NCI-H446 treated with DMSO at 0.1 percent for 48 hours (cell line): ENCODE data around the gene PKP2.
"Not testable (repeated sequence)": the region's sequence is repeated elsewhere in the genome, so short reads cannot be mapped to it uniquely, and the experiment has no call there.

Experiments
- DNase-seq: peaks from one replicate; lab custom pipeline; 2025; lab: John Stamatoyannopoulos, UW

Gene PKP2

DNA sequence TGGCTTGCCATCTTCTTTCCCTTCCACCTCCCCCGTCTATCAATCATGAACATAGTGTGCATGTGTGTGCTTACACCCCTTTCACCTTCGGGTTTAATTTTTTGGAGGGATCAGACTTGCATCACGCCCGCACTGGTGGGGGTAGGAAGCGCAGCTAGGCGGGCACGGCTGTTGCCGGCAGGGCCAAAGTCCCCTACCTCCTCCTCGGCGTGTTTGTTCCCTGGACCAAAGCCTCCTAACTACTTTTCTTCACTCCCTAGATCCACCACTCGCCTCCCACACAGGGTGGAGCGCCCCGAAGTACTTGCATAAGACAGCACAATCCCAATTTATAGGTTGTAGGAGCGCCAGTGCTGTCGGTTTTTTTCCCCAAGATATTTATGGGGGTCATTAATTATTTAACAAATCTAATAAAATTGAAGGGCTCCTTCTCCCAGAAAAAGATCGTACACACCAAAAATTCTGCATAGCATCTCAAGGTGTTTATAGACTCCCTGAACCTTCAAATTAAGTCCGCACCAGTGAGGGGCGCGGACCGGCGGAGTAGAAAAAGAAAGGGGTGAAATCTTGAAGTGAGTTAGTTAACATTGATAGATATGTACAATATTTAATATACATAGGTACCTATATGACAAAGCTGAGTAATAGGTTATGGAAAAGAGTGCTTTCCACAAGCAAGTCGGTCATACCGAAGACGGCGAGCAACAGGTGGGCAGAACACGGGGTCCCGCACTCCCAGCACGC, 717 bp downstream of the PKP2 start:
- no peak for DNase-seq

DNA sequence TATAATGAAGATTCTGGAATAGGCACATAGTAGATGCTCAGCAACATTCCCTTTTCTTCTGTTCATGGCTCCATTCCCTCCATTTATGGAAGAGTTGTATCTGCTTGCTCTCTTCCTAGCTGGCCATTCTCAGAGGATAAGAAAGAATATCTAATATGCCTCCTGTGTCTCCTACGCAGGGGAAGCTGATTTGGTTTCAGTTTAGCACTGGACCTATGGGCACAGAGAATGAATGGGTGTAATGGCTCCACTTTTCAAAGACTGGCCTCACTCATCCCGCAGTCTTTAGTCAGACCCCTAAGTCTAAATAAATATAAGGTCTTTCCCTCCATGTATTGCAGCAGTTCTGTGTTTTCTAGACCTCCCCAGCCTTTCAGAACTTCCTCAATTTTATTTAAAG, 2.0 kb downstream of the PKP2 start:
- DNase-seq: no peak

DNA sequence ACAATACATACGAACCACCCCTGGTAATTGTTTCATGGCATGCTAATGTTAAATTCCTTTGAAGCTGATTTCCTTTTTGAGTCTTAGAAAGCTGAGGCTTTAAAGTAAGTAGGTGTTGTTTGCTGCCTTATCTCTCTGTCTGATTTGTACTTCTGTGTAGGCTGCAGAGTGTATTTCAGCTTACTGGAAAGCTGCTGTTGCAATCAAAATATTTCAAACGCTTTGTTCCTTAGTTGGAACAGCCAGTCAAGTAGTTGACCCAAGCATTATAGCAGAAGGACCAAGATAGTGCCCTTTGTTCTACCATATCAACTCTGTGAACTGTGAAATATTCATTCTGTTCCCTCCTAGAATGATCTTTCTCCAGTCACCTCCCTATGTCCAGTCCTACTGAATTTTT, 3.1 kb downstream of the PKP2 start:
- DNase-seq: no peak

DNA sequence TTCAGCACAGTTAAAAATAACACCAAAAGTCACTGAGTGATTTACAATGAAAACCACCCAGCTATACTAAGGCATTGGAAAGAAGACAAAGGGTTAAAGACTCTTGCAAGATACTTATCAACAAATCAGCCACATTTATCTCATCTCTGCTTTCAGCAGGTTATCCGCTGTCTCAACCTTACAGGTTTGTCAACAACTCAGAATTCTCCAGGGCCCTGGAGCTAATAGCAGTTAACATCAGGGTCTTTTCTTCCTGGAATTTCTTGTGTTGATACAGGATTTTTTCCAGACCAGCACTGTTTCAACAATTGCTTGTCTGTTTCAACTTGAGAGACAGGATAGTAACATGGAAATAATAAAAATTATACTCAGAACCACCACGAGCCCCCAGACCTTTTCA, 3.5 kb downstream of the PKP2 start:
- no peak for DNase-seq

DNA sequence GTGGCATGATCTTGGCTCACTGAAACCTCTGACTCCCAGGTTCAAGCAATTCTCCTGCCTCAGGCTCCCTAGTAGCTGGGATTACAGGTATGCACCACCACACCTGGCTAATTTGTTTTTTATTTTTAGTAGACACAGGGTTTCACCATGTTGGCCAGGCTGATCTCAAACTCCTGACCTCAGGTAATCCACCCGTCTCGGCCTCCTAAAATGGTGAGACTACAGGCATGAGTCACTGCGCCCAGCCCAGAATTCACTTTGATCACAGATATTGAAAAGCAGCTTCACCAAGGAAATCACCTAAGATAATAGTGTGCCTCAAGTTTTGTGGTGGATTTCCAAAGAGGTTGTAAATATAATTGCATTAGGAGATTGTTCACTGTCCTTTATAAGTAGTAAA, 4.2 kb downstream of the PKP2 start:
- not testable (repeated sequence) for DNase-seq

DNA sequence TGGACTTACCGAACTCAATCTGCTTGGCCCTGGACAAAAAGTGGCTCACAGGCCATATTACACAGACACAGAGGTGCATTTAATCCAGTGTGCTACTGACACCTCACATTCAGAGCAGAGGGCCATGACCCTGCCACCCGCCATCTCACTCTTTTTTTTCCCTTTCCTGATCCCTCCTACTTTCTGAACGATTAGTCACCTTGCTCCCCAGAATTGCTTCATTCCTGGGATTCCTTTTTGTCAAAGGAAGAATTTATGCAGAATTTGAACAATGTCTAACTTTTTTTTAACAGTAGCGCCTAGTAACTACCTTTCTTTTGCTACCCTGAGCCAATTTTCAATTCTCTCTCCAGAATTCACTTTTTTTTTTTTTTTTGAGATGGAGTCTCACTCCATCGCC, 4.6 kb downstream of the PKP2 start:
- no peak for DNase-seq

DNA sequence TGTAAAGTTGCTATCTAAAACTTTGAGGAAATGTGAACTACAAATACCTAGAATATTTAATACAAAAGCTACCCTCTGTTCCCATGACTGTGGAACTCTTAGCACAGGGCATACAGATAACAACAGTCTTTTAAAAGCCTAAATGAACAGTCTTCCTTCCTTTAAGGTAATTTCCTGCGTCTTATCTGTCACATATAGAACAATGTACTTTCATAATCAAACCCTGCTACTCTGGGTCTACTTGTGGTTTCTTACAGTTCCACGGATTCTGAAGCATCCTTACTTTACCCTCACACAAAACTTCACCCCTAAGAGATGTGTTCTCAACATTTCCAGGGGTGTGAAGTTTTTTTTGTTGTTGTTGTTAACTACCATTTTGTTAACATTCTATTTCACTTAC, 5.1 kb downstream of the PKP2 start:
- no peak for DNase-seq

DNA sequence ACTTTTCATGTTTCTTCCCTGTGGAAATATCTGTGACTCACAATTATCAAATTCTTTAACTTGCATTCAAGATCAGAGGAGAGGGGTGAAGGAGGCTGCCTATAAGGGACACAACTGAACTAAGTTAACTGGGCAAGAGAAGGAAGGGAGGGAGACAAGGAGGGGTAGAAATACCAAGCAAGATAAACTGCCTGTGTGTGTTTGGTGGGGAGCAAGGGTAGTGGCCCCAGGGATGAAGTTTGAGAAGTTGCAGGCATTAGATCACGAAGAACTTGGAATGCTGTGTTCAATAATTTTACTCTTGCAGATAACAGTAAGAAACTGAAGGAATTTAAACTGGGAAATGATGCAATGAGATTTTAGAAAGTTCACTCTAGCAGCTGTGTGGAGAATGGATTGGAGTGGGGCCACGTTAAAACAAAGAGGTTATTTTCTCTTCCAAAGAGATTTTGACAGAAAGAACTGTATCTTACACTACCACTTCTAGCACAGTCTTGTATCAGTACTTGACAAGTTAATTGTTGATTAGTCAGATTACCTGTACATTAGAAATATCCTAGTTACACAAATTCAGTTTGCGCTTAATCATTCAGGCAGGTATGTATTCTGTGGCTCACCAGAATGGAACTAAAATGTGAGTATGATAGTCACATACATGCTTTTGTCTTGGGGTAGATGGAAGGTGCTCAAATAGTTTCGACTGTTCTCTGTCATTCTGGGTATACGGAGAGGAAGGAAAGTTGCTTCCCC, 7.4 kb downstream of the PKP2 start:
- no peak for DNase-seq

DNA sequence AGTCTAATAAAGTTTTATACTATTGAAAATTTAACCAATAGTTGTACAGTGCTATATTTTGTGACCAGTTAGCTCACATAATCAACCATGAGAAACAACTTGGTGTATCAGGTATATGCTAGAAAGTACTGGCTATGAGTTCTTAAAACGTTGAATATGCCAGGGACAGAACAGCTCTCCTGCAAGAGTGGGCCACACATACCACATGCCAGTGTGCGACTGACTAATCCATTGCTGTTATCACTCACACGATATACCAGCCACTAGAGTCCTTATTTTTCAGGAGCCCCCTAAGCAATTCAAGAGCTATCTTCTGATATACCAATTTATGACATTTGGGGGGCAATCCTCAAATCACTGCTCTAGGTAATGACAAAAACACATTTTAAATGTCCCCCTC, 9.5 kb downstream of the PKP2 start:
- DNase-seq: no peak

DNA sequence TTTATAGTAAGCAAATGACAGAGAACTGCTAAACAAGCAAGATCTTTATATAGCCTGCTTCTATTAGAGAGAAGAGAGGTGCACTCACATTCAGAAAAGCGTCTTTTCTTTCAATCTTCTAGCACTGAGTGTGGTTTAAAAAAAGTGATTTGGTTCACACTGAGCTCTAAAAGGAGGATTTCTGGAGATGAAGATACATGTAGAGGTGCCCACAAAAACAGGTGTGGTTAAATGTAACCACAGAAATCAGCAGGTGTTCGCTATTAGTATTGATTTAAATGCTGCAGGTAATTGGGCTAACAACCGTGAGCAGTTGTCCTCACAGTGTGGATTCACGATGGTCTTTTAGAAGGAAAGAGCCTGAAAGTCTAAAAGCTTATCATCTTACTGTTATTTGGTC, 10.7 kb downstream of the PKP2 start:
- no peak for DNase-seq

DNA sequence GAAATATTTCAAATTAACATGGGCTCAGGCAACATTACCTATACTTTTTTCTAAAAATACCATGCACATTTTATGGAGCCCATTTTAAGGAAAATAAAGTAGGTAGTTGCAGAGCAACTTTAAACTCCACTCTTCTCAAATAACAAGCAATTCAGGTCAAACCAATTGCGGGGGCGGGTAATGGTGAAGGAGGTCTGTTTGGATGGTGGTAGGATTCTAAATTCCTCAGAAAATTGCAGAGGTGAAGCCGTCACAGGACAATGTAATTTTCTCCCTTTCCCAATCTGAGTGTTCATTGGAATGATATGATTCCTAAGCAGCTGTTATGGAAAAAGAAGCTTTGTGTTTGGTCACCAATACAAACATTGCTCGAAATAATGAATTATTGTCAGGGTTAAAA, 11.6 kb downstream of the PKP2 start:
- DNase-seq: no peak

DNA sequence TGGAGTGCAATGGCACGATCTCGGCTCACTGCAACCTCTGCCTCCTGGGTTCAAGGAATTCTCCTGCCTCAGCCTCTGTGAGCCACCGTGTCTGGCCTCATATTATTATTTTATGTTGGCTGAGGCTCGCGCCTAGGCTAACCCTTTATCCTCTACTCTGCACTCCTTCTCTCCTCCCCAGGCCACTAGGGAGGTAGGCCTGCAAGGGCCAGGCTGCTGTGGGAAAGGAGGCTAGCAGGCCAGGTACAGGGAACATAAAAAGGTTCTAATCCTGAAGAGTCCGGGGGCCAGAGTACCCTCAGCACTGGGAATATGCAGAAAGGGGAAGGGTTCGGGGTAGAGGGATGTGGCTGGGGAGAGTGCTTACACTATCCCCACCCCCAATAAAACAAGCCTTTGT, 14.9 kb downstream of the PKP2 start:
- no peak for DNase-seq

DNA sequence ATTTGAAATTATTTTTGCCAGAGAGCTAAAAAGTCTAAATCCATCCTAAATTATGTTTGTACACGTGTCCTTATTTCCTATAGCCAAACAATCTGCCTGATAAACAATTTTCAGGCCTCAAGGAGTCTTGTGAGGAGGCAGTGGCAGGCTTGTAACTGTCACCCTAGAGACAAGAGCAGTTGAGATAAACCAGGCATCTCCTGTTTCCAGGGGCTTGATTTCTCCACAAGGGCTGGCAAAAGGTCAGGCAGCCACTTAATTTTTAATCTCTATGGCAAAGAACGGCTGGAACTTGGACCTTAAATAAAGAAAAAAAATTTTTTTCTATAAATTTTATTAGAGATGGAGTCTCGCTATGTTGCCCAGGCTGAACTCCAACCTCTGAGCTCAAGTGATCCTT, 15.5 kb downstream of the PKP2 start:
- DNase-seq: no peak

DNA sequence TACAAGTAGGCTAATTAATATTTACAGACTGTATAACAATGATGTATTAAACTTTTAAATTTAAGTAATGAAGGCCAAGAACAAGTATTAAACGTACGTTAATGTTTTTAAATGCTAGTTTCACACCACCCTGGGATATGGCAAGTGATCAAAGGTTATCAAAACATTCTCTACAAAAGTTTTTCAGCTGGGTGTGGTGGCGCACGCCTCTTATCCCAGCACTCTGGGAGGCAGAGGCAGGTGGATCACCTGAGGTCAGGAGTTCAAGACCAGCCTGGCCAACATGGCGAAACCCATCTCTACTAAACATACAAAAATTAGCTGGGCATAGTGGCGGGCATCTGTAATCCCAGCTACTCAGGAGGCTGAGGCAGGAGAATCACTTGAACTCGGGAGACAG, 17.5 kb downstream of the PKP2 start:
- not testable (repeated sequence) for DNase-seq

DNA sequence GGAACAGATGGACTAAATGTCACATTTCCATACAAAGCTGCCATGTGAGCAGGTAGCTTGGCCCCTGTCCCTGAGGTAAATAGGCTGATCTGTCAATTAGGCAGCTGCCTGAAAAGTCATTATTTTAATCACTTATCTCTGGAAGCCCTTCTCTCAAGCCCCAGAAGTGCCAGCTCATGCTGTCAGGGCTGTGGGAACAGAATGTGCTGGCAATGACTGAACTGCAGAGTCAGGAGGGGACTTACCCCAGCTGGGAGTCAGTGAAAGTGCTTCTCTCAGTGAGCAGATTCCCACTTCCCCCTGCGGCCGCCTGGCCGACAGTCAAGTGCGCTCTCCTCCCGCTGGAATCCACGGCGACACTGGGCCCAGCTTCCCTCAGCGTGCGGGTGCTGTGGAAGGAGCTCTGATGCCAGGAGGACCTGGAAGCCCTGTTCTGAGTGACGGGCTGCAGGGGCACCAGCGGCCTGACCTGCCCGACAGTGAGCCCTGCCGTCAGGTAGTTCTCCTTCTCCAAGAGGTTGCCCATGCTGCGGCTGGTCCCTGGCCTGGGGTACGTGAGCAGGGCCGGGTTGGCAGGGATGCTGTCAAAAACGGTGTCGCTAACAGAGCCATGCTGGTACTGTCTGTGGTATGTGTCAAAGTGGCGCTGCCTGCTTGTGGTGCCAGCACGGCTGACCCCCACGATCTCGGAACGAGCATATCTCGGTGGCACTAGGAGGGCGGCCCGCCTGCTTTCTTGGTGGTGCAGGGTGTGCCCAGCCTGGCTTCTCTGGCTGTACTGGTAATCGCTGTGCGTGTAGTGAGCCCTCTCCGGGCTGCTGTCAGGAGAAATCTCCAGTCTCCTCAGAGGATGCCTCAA, 18.7 kb downstream of the PKP2 start:
- peak; percentile 59 for DNase-seq

DNA sequence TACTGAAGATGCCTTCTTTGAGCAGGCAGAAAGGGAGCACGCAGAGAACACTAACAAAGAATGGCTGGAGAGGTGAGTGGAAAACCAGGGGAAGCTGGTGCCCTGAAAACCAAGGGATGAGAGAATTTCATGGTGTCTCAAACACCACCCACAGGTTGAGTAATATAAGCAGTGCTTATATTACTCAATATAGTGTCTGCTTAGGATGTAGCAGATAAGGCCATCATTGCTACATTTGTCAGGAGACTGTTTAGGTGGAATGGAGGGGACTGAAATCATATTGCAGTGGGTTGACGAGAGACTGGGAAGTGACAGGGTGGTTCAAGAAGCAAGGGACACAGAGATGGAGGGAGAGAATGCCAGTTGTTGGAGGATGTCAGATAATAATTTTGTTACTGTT, 20.6 kb downstream of the PKP2 start:
- no peak for DNase-seq

DNA sequence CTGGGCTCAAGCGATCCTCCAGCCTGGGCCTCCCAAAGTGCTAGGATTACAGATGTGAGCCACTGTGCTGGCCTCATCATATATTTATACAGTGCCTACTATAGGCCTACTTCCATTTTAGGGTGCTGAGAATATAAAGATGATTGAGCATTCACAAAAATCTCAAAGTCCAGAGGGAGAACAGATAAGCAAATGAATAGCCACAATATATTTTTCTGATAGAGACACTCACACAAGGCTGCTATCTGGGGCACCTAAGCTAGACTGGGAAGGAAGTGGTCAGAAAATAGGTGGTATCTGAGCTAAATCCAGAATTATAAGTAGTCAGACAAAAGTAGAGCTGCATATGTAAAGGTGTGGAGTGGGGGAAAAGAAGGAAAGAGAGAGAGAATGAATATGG, 21.6 kb downstream of the PKP2 start:
- DNase-seq: no peak

DNA sequence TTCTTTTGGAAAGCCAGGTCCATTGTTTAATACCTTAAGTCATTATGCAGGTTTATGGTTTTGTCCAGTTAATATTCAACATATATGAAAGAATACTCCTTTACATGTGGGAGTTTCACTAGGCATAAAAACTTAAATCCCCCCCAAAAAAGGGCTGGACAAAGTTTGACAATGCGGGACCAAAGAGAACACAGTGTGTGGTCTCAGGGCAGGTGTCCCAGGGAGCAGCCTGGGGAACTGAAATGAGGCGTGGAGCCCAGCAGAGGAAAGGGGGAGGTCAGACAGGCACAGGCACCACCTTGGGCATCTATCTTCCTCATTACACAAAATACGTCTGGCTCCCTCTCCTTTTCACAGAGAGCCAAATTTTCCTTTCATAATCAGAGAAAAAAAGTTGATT, 22.5 kb downstream of the PKP2 start:
- DNase-seq: no peak

DNA sequence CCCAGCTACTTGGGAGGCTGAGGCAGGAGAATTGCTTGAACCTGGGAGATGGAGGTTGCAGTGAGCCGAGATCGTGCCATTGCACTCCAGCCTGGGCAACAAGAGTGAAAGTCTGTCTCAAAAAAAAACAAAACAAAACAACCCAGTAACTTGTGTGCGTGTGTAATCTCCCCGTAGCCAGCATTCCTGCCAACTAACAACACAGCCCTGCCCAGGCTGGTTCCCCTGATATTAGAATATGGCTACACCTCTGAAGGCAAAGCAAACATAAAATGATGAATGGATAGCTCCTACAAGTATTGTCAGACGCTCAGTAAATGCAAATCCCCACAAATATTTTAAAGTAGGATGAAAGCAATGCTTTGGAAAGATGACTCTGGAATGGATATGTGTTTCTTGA, 24.2 kb downstream of the PKP2 start:
- DNase-seq: not testable (repeated sequence)

DNA sequence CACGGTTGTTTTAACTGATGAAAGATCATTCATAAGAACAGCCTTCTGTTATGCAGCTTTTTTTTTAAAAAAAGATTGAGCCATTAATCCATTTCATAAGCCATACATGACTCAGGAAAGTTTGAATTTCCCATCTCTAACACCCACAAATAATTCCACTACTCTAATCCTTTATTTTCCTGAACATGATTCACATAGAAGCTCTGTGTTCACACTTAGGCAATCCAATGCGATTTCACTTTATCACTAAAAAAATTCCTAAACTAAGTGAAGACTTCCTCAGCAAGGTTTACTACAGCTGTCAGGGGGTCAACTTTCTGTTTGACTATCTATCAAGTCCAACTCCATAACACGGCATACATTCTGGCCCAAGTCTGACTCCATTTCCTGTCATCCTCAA, 25.9 kb downstream of the PKP2 start:
- DNase-seq: no peak

DNA sequence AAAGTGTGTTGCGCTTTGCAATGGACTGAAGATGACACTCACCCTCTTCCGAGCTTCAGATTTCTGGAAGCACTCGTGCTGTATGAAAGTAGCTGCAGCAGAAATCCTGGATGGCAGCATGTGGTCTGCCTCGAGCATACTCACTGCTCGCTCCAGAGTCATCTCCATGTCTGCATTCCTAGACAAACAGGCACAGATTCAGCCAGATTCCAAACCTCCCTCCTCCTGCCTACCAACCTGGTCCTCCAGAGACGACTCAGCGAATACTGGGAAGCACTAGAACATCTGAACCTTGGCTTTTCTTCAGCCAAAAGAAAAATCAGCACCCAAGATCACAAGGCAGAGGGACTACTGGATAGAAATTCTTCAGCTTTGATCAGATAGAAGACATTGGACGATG, 27.7 kb downstream of the PKP2 start:
- DNase-seq: no peak

DNA sequence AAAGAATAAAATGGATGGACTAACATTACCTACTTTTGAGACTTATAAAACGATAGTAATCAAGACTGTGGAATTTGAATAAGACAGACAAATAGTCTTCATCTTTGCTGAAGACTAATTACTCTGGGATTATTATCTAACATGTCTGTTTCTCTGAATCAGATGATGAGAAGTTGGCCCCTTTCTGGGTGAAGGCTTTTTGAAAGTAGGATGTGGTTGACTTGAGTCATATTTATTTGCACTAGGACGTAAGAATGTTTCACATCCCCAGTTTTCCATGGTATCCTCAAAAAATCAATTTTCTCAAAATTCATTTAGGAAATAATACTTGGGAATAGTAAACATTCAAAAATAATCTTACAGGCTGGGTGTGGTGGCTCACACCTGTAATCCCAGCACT, 31.8 kb downstream of the PKP2 start:
- DNase-seq: no peak

DNA sequence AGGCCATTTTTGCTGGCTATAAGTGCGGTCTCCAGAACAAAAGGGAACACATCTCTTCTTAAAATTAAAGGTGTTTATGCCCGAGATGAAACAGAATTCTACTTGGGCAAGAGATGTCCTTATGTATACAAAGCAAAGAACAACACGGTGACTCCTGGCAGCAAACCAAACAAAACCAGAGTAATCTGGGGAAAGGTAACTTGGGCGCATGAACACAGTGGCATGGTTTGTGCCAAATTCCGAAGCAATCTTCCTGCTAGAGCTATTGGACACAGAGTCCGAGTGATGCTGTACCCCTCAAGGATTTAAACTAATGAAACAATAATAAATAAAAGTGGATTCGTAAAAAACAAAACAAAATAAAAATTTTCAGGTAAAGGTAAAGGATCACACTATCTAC, 33.4 kb downstream of the PKP2 start:
- DNase-seq: no peak
